DOHH2 (cell line): ENCODE results near the gene FILIP1L.

Source experiments
- EZH2phosphoT487 ChIP-seq: fragments of 200-600 bp; sonication (generic); IDR thresholded peaks from 2 replicates; pipeline ENCODE4 v1.6.1; 2017; ENCODE audit warnings: borderline replicate concordance, mild to moderate bottlenecking, antibody characterized with exemption, low read length, moderate library complexity, mixed read lengths
- TF ChIP-seq, protein P1 (sequence below): fragments of 200-600 bp; sonication (generic); IDR thresholded peaks from one replicate; pipeline ENCODE4 v1.5.1; 2014; ENCODE audit warnings: antibody characterized with exemption, mild to moderate bottlenecking, low read depth, low read length; ENCODE audit not compliant: poor library complexity, severe bottlenecking

DNA sequence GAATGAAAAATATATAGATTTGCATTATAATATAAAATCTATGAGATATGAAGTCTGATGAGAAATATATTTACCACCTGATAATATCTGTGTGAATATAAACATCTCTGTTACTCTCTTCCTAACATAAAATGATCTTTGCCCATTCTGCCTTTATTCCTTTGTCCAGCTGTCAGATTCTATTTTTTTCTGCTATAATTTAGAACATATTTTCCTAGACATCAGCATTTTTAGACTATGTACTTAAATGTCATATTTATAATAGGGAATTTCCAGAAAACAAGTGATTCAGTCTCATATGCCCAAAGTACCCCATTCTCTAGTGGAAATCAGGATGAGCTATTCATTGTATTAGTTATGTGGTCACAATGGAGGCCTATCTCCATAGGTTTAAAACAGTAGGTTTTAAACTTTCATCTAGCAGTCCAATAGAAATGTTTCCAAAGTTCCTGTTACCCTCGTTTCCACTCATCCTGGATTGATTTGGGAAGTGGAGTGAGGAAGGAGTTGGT lies 83.3 kb downstream of the FILIP1L start:
- TF ChIP-seq, protein P1, sequence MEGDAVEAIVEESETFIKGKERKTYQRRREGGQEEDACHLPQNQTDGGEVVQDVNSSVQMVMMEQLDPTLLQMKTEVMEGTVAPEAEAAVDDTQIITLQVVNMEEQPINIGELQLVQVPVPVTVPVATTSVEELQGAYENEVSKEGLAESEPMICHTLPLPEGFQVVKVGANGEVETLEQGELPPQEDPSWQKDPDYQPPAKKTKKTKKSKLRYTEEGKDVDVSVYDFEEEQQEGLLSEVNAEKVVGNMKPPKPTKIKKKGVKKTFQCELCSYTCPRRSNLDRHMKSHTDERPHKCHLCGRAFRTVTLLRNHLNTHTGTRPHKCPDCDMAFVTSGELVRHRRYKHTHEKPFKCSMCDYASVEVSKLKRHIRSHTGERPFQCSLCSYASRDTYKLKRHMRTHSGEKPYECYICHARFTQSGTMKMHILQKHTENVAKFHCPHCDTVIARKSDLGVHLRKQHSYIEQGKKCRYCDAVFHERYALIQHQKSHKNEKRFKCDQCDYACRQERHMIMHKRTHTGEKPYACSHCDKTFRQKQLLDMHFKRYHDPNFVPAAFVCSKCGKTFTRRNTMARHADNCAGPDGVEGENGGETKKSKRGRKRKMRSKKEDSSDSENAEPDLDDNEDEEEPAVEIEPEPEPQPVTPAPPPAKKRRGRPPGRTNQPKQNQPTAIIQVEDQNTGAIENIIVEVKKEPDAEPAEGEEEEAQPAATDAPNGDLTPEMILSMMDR, result no peak
- no peak for TF ChIP-seq EZH2phosphoT487
